ENCODE data around the gene HES7. TPM values are rescaled to one million over a fixed set of nuclear protein-coding genes. Genes with fewer than 3 reads are reported as not detected.
A peak's percentile ranks its signal among the peaks of the same experiment; 100 is the strongest.

HES7 gene
- total and polyA plus RNA-seq, 9 of the 15 experiments (the other 6 are each of a cell fraction or from before 2014, with no cell fraction given): 0.03 to 1.7 (median 0.14) TPM; not detected in 1

GRCh38 chr17:8153031-8153451 lies 29.1 kb upstream of the HES7 start:
- WGBS (ENCODE audit: insufficient coverage, low coverage, missing lambda C conversion rate): 48% methylated on average over 3 of the region's 7 CpGs
- TF ChIP-seq BCLAF1 (IDR thresholded peaks at IDR 0.05; ENCODE audit: borderline replicate concordance in 1 of 2, control insufficient read depth in 1 of 2, low read depth in 2 of 2, low read length in 1 of 2) (0 out of 4 replicates have a peak, but pooled peaks of 1 of the 2 experiments have one; percentile 2), SMAD2 (IDR thresholded peaks at IDR 0.05; ENCODE audit: low read depth, low read length) (no peak), MEF2A (IDR thresholded peaks at IDR 0.05; ENCODE audit: control insufficient read depth, low read depth, low read length) (0 out of 2 replicates have a peak, but pooled peaks have one; percentile 24)
- TF ChIP-seq, protein P1, sequence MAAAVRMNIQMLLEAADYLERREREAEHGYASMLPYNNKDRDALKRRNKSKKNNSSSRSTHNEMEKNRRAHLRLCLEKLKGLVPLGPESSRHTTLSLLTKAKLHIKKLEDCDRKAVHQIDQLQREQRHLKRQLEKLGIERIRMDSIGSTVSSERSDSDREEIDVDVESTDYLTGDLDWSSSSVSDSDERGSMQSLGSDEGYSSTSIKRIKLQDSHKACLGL (CRISPR knock-in tag; IDR thresholded peaks at IDR 0.05; ENCODE audit: borderline replicate concordance, poor library complexity, severe bottlenecking): no peak
- H3K27me3 ChIP-seq (ENCODE audit: control insufficient read depth in 2 of 2, insufficient read depth in 2 of 2, low read length in 2 of 2): no peaks in the 10 kb centered on the region
- peak; percentile 15 for FAIRE-seq
- ChIA-PET CTCF (ENCODE audit: low intra/inter-chr PET ratio) (no interaction called here), POLR2A (interaction anchor here (1.3 to 1.7 kb wide), 3 partner anchors 13 to 70 kb away, joined by 3 to 11 read pairs (median 3); partner anchors contain the start of gene HES7)
- DNase-seq (ENCODE audit: extremely low read depth in 1 of 4, low spot score in 3 of 4): peak in 1 of 4 experiments; percentile 22
- 0 out of 2 replicates have a peak, but pooled peaks cover 4% of the 10 kb centered on the region for H4K20me1 ChIP-seq (replicated peaks; ENCODE audit: control insufficient read depth, insufficient read depth, low read length)
- peaks cover 43% of the 10 kb centered on the region for H3K79me2 ChIP-seq (ENCODE audit: control insufficient read depth, insufficient read depth, low read length)
- H3K9ac ChIP-seq (ENCODE audit: insufficient read depth in 1 of 2, low read depth in 2 of 2, low read length in 2 of 2): peak overlapping the region; percentile 75 to 85; a peak in 3 of 4 replicates
- peak overlapping the region; percentile 94 for H3K27ac ChIP-seq (ENCODE audit: extremely low read depth, low read depth, low read length)
- H3K9me1 ChIP-seq (ENCODE audit: control insufficient read depth, insufficient read depth, low read length): no peaks in the 10 kb centered on the region
- BruUV-seq (replicated peaks): no TSS peak
- H3K4me3 ChIP-seq: no peak overlapping the region
- no peaks in the 10 kb centered on the region for H3K9me3 ChIP-seq (replicated peaks; ENCODE audit: control insufficient read depth, insufficient read depth, low read depth, low read length)
- peaks cover 20% of the 10 kb centered on the region; the same call in 2 of the 3 replicates for H3K36me3 ChIP-seq (ENCODE audit: control insufficient read depth, insufficient read depth, low read length)
- H2AFZ ChIP-seq (ENCODE audit: low read depth, low read length): peak overlapping the region; percentile 5; the same call in 1 of the 2 replicates
- intact Hi-C loops (cut with micrococcal nuclease): no loop called here
- H3K4me1 ChIP-seq (replicated peaks in 1 of 2; ENCODE audit: control insufficient read depth in 2 of 2, insufficient read depth in 2 of 2, low read length in 2 of 2): peaks cover 31 to 80% of the 10 kb centered on the region in 2 experiments
- peak overlapping the region; percentile 89 for H3K4me2 ChIP-seq (ENCODE audit: insufficient read depth, low read length)
- in situ Hi-C loops (cut with MboI): no loop called here
- no peak for ATAC-seq

Measured in K562 (cell line).